ENCODE results near the gene LRIG3. TPM values are rescaled to one million over a fixed set of nuclear protein-coding genes. Genes with fewer than 3 reads are reported as not detected.

Gene LRIG3
- total RNA-seq, 4 donors from 2014 or later = 42.4 to 56.5 (median 50.4) TPM

DNA sequence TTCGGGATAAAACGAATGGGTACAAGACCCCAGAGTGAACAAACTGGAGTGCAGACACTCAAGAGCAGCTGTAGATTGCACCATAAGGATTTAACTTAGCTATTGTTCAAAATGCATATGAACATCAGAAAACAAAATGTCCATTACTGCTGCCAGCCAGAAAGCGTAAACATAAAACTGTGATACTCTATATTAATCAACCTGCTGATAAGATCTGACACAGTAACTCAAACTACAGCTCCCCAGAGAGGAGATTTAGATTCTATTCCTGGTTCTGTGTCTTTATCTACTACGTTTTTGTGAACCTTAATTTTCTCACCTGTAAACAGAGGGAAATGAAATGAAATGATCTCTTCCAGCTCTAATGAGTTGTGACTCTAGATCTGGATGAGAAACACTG lies 22.3 kb downstream of the LRIG3 start:
- intact Hi-C loops (cut with DNase I) = no loop called here
- Histone ChIP-seq H3K4me1 (peaks cover 26 to 75% (median 63%) of the 10 kb centered on the region in 4 donors), H3K4me3 (no peak overlapping the region), H3K36me3 (no peaks in the 10 kb centered on the region), H3K9me3 (no peaks in the 10 kb centered on the region), H3K27ac (replicated peaks in 1 of 4) (no peak overlapping the region), H3K27me3 (no peaks in the 10 kb centered on the region)
- DNase-seq (ENCODE audit: extremely low spot score) = no peak
- no peak for TF ChIP-seq EP300 (IDR thresholded peaks at IDR 0.05)
- no peak for TF ChIP-seq POLR2A (IDR thresholded peaks at IDR 0.05; ENCODE audit: low read depth)
- TF ChIP-seq POLR2AphosphoS5 (IDR thresholded peaks at IDR 0.05) = no peak
- TF ChIP-seq CTCF (IDR thresholded peaks at IDR 0.05) = no peak
- WGBS = 82% methylated on average over 4 of the region's 4 CpGs

DNA sequence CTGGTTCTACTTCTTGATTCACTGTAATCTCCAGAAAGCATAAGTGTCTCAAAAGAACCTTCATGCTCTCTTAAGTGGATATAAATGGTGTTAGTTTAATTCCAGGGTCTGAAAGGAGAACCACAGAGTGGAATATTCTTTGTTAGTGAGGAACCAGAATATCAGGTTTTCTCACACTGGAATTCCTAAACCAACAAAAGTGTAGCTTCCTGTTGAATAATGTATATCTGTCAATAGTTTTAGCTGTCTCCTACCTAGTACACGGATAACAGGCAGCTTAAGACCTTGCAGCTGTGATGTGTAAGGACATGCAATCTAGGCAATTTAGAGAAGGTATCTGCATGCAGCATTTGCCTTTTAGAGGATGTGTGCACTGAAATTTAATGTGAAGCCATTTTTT lies 24.0 kb downstream of the LRIG3 start:
- no peak for TF ChIP-seq EP300 (IDR thresholded peaks at IDR 0.05)
- no peak for TF ChIP-seq CTCF (IDR thresholded peaks at IDR 0.05)
- TF ChIP-seq POLR2AphosphoS5 (IDR thresholded peaks at IDR 0.05) = no peak
- no peak for TF ChIP-seq POLR2A (IDR thresholded peaks at IDR 0.05; ENCODE audit: low read depth)
- Histone ChIP-seq H3K36me3 (no peaks in the 10 kb centered on the region), H3K27ac (replicated peaks in 1 of 4) (no peak overlapping the region), H3K4me1 (peaks cover 30 to 78% (median 73%) of the 10 kb centered on the region in 4 donors), H3K4me3 (no peak overlapping the region), H3K9me3 (no peaks in the 10 kb centered on the region), H3K27me3 (no peaks in the 10 kb centered on the region)
- DNase-seq (ENCODE audit: extremely low spot score) = no peak
- WGBS = 58% methylated on average over 1 of the region's 1 CpG
- intact Hi-C loops (cut with DNase I) = no loop called here

DNA sequence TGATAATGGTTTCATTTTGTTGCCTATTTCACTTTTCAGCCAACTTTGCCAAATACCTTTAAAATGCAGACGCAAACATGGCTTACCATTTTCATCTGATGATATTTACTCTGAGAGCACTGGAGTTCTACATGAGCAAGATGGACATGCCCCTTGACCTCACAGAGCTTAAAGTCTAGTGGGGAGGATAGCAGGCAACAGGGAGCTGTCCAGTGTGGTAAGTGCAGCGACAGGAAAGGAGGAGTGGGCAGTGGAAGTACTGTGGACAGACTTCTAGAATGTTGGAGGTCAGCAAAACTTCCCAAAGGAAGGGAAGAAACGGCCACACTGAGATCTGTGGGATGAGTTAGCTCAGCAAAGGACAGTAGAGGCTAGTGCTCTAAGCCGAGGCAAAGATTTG lies 25.3 kb downstream of the LRIG3 start:
- no peak overlapping the region for H3K4me3 ChIP-seq
- peak overlapping the region; percentile 16 to 31 (median 24) for H3K27ac ChIP-seq (replicated peaks in 1 of 4)
- peaks cover 30 to 80% (median 71%) of the 10 kb centered on the region in 4 donors for H3K4me1 ChIP-seq
- no peaks in the 10 kb centered on the region for H3K27me3 ChIP-seq
- intact Hi-C loops (cut with DNase I) = no loop called here
- H3K36me3 ChIP-seq = peaks cover 0 to 5% (median under 1%) of the 10 kb centered on the region in 4 donors
- no peak for TF ChIP-seq CTCF (IDR thresholded peaks at IDR 0.05)
- no peak for TF ChIP-seq POLR2AphosphoS5 (IDR thresholded peaks at IDR 0.05)
- TF ChIP-seq EP300 (IDR thresholded peaks at IDR 0.05) = no peak
- TF ChIP-seq POLR2A (IDR thresholded peaks at IDR 0.05; ENCODE audit: low read depth) = no peak
- no peaks in the 10 kb centered on the region for H3K9me3 ChIP-seq
- 72% methylated on average over 4 of the region's 4 CpGs for WGBS
- DNase-seq (ENCODE audit: extremely low spot score) = no peak

DNA sequence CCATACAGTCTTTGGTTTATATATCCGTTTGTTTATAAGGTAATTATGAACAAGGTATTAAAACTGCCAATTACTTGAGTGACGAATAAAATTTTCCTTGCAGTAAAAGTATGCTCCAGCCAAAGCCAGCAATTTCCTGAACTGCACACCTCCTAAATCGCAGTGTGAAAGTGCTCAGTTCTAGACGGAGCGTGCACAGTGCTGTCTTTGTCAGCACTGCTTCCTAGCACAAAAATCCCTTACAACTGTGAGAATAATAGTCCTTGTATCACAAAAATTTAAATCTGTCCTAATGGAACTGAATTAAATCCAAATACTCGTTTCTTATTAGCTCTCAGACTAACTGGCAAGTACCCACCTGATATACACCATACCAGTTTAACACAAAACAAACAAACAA lies 26.3 kb downstream of the LRIG3 start:
- peak overlapping the region; percentile 20 to 32 (median 29) for H3K27ac ChIP-seq (replicated peaks in 1 of 4)
- DNase-seq (ENCODE audit: extremely low spot score) = no peak
- TF ChIP-seq POLR2A (IDR thresholded peaks at IDR 0.05; ENCODE audit: low read depth) (no peak), POLR2AphosphoS5 (IDR thresholded peaks at IDR 0.05) (no peak), EP300 (IDR thresholded peaks at IDR 0.05) (no peak), CTCF (IDR thresholded peaks at IDR 0.05) (no peak)
- intact Hi-C loops (cut with DNase I) = no loop called here
- H3K4me3 ChIP-seq = no peak overlapping the region
- H3K36me3 ChIP-seq = peaks cover 0 to 15% (median 10%) of the 10 kb centered on the region in 4 donors
- no peaks in the 10 kb centered on the region for H3K9me3 ChIP-seq
- 61% methylated on average over 6 of the region's 6 CpGs for WGBS
- H3K27me3 ChIP-seq = no peaks in the 10 kb centered on the region
- H3K4me1 ChIP-seq = peaks cover 30 to 90% (median 77%) of the 10 kb centered on the region in 4 donors

DNA sequence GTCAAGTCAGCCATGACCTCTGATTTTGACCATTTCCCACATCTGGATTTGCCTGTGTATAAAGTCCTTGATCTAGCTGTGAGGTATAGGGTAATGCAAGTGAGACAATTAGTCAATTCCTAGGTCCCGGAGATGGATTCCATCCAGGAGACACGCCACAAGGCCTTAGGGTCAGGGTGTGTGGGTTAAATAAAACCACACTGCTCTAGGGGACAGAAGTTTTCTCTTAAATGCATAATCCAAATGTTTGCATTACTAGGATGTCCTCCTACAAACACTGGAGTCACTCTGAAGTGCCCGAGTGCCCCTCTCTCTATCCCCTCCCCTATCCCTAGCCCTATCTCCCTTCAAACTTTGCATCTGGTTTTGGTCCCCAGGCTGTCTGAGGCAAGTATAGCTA lies 26.8 kb downstream of the LRIG3 start:
- DNase-seq (ENCODE audit: extremely low spot score) = no peak
- TF ChIP-seq CTCF (IDR thresholded peaks at IDR 0.05) = no peak
- no peak for TF ChIP-seq POLR2A (IDR thresholded peaks at IDR 0.05; ENCODE audit: low read depth)
- TF ChIP-seq EP300 (IDR thresholded peaks at IDR 0.05) = no peak
- TF ChIP-seq POLR2AphosphoS5 (IDR thresholded peaks at IDR 0.05) = no peak
- intact Hi-C loops (cut with DNase I) = no loop called here
- WGBS = 80% methylated on average over 3 of the region's 3 CpGs
- Histone ChIP-seq H3K27me3 (no peaks in the 10 kb centered on the region), H3K36me3 (peaks cover 0 to 20% (median 12%) of the 10 kb centered on the region in 4 donors), H3K4me3 (no peak overlapping the region), H3K9me3 (no peaks in the 10 kb centered on the region), H3K4me1 (peaks cover 30 to 90% (median 77%) of the 10 kb centered on the region in 4 donors), H3K27ac (replicated peaks in 1 of 4) (peak overlapping the region in 3 of 4 donors; percentile 28 to 32 (median 30))
